Neural cell (in vitro differentiated cells): ENCODE data around the gene MCM9. TPM values are rescaled to one million over a fixed set of nuclear protein-coding genes. Genes with fewer than 3 reads are reported as not detected.

Experiments used
- H2AFZ ChIP-seq: fragments of 200-600, 300-800 bp; sonication (generic), shearing (Covaris generic); 2 replicates; pipeline ENCODE4 v1.6.0; 2014; ENCODE audit warnings: low read depth, mild to moderate bottlenecking, antibody characterized with exemption, low read length, moderate library complexity
- H3F3A ChIP-seq: fragments of 200-600 bp; shearing (Covaris generic); 2 replicates; pipeline ENCODE4 v1.6.1; 2016; ENCODE audit warnings: mild to moderate bottlenecking, moderate library complexity, mixed read lengths, antibody characterized with exemption, low read length; ENCODE audit not compliant: insufficient read depth, poor library complexity, severe bottlenecking
- H3K27ac ChIP-seq: fragments of 200-600, 300-800 bp; sonication (generic), shearing (Covaris generic); 2 replicates; pipeline ENCODE4 v1.5.1; 2014; ENCODE audit warnings: mild to moderate bottlenecking, low read length, moderate library complexity
- H3K27me3 ChIP-seq: fragments of 300-800, 200-600 bp; sonication (generic), shearing (Covaris generic); 2 replicates; pipeline ENCODE4 v1.6.0; 2014; ENCODE audit warnings: mild to moderate bottlenecking, low read depth, low read length, moderate library complexity; ENCODE audit not compliant: insufficient read depth
- H3K36me3 ChIP-seq: fragments of 300-800, 200-600 bp; sonication (generic), shearing (Covaris generic); 2 replicates; pipeline ENCODE4 v1.5.1; 2014; ENCODE audit warnings: mild to moderate bottlenecking, antibody characterized with exemption, low read length, moderate library complexity; ENCODE audit not compliant: insufficient read depth
- H3K4me2 ChIP-seq: fragments of 300-800, 200-600 bp; sonication (generic), shearing (Covaris generic); 2 replicates; pipeline ENCODE4 v1.6.0; 2014; ENCODE audit warnings: mild to moderate bottlenecking, low read length
- H3K4me3 ChIP-seq: fragments of 300-800, 200-600 bp; sonication (generic), shearing (Covaris generic); 2 replicates; pipeline ENCODE4 v1.5.1; 2014; ENCODE audit warnings: mild to moderate bottlenecking, low read length, moderate library complexity
- H3K79me2 ChIP-seq: fragments of 200-600 bp; shearing (Covaris generic); replicated peaks from 2 replicates; pipeline ENCODE4 v1.6.0; 2014; ENCODE audit warnings: mild to moderate bottlenecking, low read length, moderate library complexity; ENCODE audit not compliant: insufficient read depth
- H3K9ac ChIP-seq: fragments of 300-800, 200-600 bp; sonication (generic), shearing (Covaris generic); 2 replicates; pipeline ENCODE4 v1.6.1; 2016; ENCODE audit warnings: mild to moderate bottlenecking, low read length, mixed read lengths
- H3K9me2 ChIP-seq: fragments of 200-600 bp; shearing (Covaris generic); 2 replicates; pipeline ENCODE4 v1.6.1; 2016; ENCODE audit warnings: mild to moderate bottlenecking, low read length, mixed read lengths; ENCODE audit not compliant: insufficient read depth
- H3K9me3 ChIP-seq: fragments of 200-600, 300-800 bp; sonication (generic), shearing (Covaris generic); 2 replicates; pipeline ENCODE4 v1.6.1; 2016; ENCODE audit warnings: mild to moderate bottlenecking, mixed run types, low read length, moderate library complexity, mixed read lengths
- H4K20me1 ChIP-seq: fragments of 200-600 bp; shearing (Covaris generic); 2 replicates; pipeline ENCODE4 v1.6.1; 2016; ENCODE audit warnings: mild to moderate bottlenecking, mixed run types; ENCODE audit not compliant: insufficient read depth
- EP300 ChIP-seq: fragments of 450-650 bp; conservative IDR thresholded peaks from 2 replicates; pipeline ENCODE4 v1.6.1; 2014; ENCODE audit warnings: antibody characterized with exemption, mild to moderate bottlenecking, moderate library complexity; ENCODE audit not compliant: poor library complexity, severe bottlenecking
- EZH2 ChIP-seq: fragments of 200-600, 300-800 bp; shearing (Covaris generic), sonication (generic); IDR thresholded peaks from 2 replicates; pipeline ENCODE4 v1.6.1; 2014; ENCODE audit warnings: antibody characterized with exemption, low read length, borderline replicate concordance, mild to moderate bottlenecking; ENCODE audit not compliant: insufficient read depth, poor library complexity, severe bottlenecking
- MXI1 ChIP-seq: fragments of 450-650 bp; conservative IDR thresholded peaks from 2 replicates; pipeline ENCODE4 v1.6.1; 2014; ENCODE audit warnings: antibody characterized with exemption, mild to moderate bottlenecking; ENCODE audit not compliant: poor library complexity, severe bottlenecking
- POLR2AphosphoS5 ChIP-seq: IDR thresholded peaks from 2 replicates; pipeline ENCODE4 v1.6.1; 2012
- RAD21 ChIP-seq: fragments of 450-650 bp; conservative IDR thresholded peaks from 2 replicates; pipeline ENCODE4 v1.6.1; 2014; ENCODE audit warnings: antibody characterized with exemption, mild to moderate bottlenecking, moderate library complexity
- REST ChIP-seq: IDR thresholded peaks from 2 replicates; pipeline ENCODE4 v1.6.1; 2012; ENCODE audit warnings: borderline replicate concordance
- TAF1 ChIP-seq: IDR thresholded peaks from 2 replicates; pipeline ENCODE4 v1.6.1; 2012; ENCODE audit warnings: low read depth
- polyA plus RNA-seq: library from polyadenylated mRNA; depleted of rRNA; stranded (reverse); fragments of >200 nt; gene quantifications from 2 replicates; pipeline ENCODE4 v1.2.3, GENCODE V29; 2014
- TF ChIP-seq, protein P1 (sequence below): fragments of 450-650 bp; IDR thresholded peaks from 2 replicates; pipeline ENCODE4 v1.5.1; 2014; ENCODE audit warnings: antibody characterized with exemption, mild to moderate bottlenecking, moderate library complexity; ENCODE audit not compliant: poor library complexity, severe bottlenecking

The MCM9 gene
- polyA plus RNA-seq, 1 donor from 2014 or later, result 7.8 TPM

GRCh38 chr6:118844915-118845314 lies 90.0 kb downstream of the MCM9 start:
- Histone ChIP-seq H4K20me1 (no peaks in the 10 kb centered on the region), H3F3A (no peaks in the 10 kb centered on the region), H3K9ac (no peak overlapping the region), H3K4me3 (no peak overlapping the region), H3K36me3 (no peaks in the 10 kb centered on the region), H3K4me2 (no peak overlapping the region), H2AFZ (no peak overlapping the region), H3K9me3 (no peaks in the 10 kb centered on the region), H3K9me2 (no peaks in the 10 kb centered on the region), H3K27me3 (no peaks in the 10 kb centered on the region), H3K27ac (no peak overlapping the region), H3K79me2 (no peaks in the 10 kb centered on the region)
- TF ChIP-seq RAD21 (no peak), TAF1 (no peak)

DNA sequence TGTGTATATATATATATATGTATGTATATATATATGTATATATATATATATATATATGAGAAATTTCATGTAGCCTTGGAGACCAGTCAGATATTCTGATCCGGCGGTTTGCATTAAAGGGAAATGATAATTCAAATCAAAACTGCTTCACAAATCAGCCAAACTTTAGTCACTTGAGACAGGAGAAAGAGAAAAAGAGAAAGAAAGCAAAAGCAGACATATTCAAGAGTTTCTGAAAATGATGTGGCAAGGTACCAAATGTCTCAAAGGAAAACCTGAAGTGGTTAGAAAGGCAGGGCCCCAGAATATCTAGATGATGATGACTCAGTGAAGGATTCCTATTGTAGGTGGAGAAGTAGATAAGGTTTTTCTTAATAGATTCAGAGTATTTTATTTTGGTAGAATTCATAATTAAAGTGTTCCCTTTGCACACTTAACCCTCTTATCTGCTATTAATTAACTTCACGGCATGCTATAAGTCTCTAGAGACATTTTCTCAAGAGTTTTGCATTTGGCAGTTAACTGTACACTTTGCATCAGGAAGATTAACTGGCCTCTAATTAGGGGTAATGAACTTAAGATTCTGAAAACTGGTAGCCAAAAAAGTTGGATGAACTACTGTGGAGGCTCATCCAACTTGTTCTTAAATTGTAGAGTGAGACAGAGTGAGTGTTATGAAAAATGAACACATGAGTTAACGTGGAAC lies 91.1 kb downstream of the MCM9 start:
- TF ChIP-seq RAD21 (no peak), REST (no peak), MXI1 (no peak)
- TF ChIP-seq, protein P1, sequence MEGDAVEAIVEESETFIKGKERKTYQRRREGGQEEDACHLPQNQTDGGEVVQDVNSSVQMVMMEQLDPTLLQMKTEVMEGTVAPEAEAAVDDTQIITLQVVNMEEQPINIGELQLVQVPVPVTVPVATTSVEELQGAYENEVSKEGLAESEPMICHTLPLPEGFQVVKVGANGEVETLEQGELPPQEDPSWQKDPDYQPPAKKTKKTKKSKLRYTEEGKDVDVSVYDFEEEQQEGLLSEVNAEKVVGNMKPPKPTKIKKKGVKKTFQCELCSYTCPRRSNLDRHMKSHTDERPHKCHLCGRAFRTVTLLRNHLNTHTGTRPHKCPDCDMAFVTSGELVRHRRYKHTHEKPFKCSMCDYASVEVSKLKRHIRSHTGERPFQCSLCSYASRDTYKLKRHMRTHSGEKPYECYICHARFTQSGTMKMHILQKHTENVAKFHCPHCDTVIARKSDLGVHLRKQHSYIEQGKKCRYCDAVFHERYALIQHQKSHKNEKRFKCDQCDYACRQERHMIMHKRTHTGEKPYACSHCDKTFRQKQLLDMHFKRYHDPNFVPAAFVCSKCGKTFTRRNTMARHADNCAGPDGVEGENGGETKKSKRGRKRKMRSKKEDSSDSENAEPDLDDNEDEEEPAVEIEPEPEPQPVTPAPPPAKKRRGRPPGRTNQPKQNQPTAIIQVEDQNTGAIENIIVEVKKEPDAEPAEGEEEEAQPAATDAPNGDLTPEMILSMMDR, result no peak
- Histone ChIP-seq H3K79me2 (no peaks in the 10 kb centered on the region), H3K36me3 (no peaks in the 10 kb centered on the region), H3K4me3 (no peak overlapping the region), H4K20me1 (no peaks in the 10 kb centered on the region), H2AFZ (no peak overlapping the region), H3K9me3 (no peaks in the 10 kb centered on the region), H3K27me3 (no peaks in the 10 kb centered on the region), H3F3A (no peaks in the 10 kb centered on the region), H3K4me2 (no peak overlapping the region), H3K9ac (no peak overlapping the region), H3K9me2 (no peaks in the 10 kb centered on the region), H3K27ac (no peak overlapping the region)

DNA sequence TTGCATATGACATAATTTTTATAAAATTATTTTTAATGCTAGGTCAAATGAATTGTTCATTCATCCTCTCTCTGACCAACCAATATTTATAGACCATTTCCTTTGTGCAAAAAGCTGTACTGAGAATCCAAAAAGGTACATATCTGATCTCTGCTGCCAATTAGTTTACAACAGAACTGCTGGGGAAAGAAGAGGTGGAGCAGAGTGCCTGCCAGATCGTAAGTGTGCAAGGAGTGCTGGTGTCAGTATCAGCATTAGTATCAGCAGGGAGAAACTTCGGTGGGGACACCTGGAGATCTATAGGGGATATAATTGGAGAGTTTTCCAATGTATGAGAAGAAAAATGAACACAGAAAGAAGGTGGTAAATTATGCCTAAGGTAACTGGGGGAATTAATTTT lies 104.3 kb downstream of the MCM9 start:
- H3K27me3 ChIP-seq, result no peaks in the 10 kb centered on the region
- H3K79me2 ChIP-seq, result no peaks in the 10 kb centered on the region
- no peak overlapping the region for H3K4me3 ChIP-seq
- H3K9ac ChIP-seq, result no peak overlapping the region
- H3K9me2 ChIP-seq, result no peaks in the 10 kb centered on the region
- H3F3A ChIP-seq, result no peaks in the 10 kb centered on the region
- H3K4me2 ChIP-seq, result no peak overlapping the region
- no peaks in the 10 kb centered on the region for H3K36me3 ChIP-seq
- H3K27ac ChIP-seq, result no peak overlapping the region
- no peaks in the 10 kb centered on the region for H4K20me1 ChIP-seq
- TF ChIP-seq POLR2AphosphoS5 (no peak), REST (no peak), MXI1 (no peak), EP300 (no peak), RAD21 (no peak), EZH2 (no peak)
- TF ChIP-seq, protein P1, result no peak
- no peaks in the 10 kb centered on the region for H3K9me3 ChIP-seq
- H2AFZ ChIP-seq, result no peak overlapping the region
